Measurements from ENCODE around the gene TBC1D3G.
"Not testable (repeated sequence)": the region's sequence is repeated elsewhere in the genome, so short reads cannot be mapped to it uniquely, and the experiment has no call there.

The TBC1D3G gene

GRCh38 chr17:36323584-36323983 is at the start of gene TBC1D3G:
TSS of gene TBC1D3G (plus strand) at chr17:36323884. CDS start at chr17:36325412, 1,528 bp downstream.
- not testable (repeated sequence) for H3K4me2 ChIP-seq (ENCODE audit: low read length); H3K9me2 ChIP-seq (ENCODE audit: low read depth, low read length); H3K4me1 ChIP-seq (ENCODE audit: insufficient read depth, low read length, severe bottlenecking); H3K79me2 ChIP-seq (ENCODE audit: insufficient read depth, low read length); H2AFZ ChIP-seq (ENCODE audit: low read length); H3K4me3 ChIP-seq (ENCODE audit: low read depth, low read length, poor library complexity, severe bottlenecking); H3K36me3 ChIP-seq (ENCODE audit: insufficient read depth, low read length); H3K9me3 ChIP-seq (ENCODE audit: low read length); H3F3A ChIP-seq (ENCODE audit: insufficient read depth, low read length); H3K9ac ChIP-seq (ENCODE audit: low read length); H3K27ac ChIP-seq (ENCODE audit: low read depth, low read length, poor library complexity, severe bottlenecking); H4K20me1 ChIP-seq (ENCODE audit: insufficient read depth, low read length); H3K27me3 ChIP-seq (ENCODE audit: insufficient read depth, low read length)

GRCh38 chr17:36283256-36283655 is 40.4 kb upstream of the TBC1D3G start:
- not testable (repeated sequence) for H3F3A ChIP-seq (ENCODE audit: insufficient read depth, low read length); H4K20me1 ChIP-seq (ENCODE audit: insufficient read depth, low read length); H3K4me3 ChIP-seq (ENCODE audit: low read depth, low read length, poor library complexity, severe bottlenecking); H3K27me3 ChIP-seq (ENCODE audit: insufficient read depth, low read length); H3K27ac ChIP-seq (ENCODE audit: low read depth, low read length, poor library complexity, severe bottlenecking); H3K4me2 ChIP-seq (ENCODE audit: low read length); H2AFZ ChIP-seq (ENCODE audit: low read length); H3K4me1 ChIP-seq (ENCODE audit: insufficient read depth, low read length, severe bottlenecking); H3K79me2 ChIP-seq (ENCODE audit: insufficient read depth, low read length); H3K36me3 ChIP-seq (ENCODE audit: insufficient read depth, low read length); H3K9me3 ChIP-seq (ENCODE audit: low read length); H3K9ac ChIP-seq (ENCODE audit: low read length); H3K9me2 ChIP-seq (ENCODE audit: low read depth, low read length)

- H3K27me3 ChIP-seq (ENCODE audit: insufficient read depth, low read length); H3K9ac ChIP-seq (ENCODE audit: low read length); H3K9me2 ChIP-seq (ENCODE audit: low read depth, low read length); H3K36me3 ChIP-seq (ENCODE audit: insufficient read depth, low read length); H3F3A ChIP-seq (ENCODE audit: insufficient read depth, low read length); H3K4me1 ChIP-seq (ENCODE audit: insufficient read depth, low read length, severe bottlenecking); H3K79me2 ChIP-seq (ENCODE audit: insufficient read depth, low read length); H3K27ac ChIP-seq (ENCODE audit: low read depth, low read length, poor library complexity, severe bottlenecking); H2AFZ ChIP-seq (ENCODE audit: low read length); H3K4me2 ChIP-seq (ENCODE audit: low read length); H4K20me1 ChIP-seq (ENCODE audit: insufficient read depth, low read length); H3K4me3 ChIP-seq (ENCODE audit: low read depth, low read length, poor library complexity, severe bottlenecking); H3K9me3 ChIP-seq (ENCODE audit: low read length): not testable (repeated sequence)
Observed at GRCh38 chr17:36284219-36284618, 39.5 kb upstream of the TBC1D3G start.

- H2AFZ ChIP-seq (ENCODE audit: low read length); H3K4me2 ChIP-seq (ENCODE audit: low read length); H3K27me3 ChIP-seq (ENCODE audit: insufficient read depth, low read length); H3K27ac ChIP-seq (ENCODE audit: low read depth, low read length, poor library complexity, severe bottlenecking); H3F3A ChIP-seq (ENCODE audit: insufficient read depth, low read length); H3K4me1 ChIP-seq (ENCODE audit: insufficient read depth, low read length, severe bottlenecking); H4K20me1 ChIP-seq (ENCODE audit: insufficient read depth, low read length); H3K9me3 ChIP-seq (ENCODE audit: low read length); H3K9ac ChIP-seq (ENCODE audit: low read length); H3K4me3 ChIP-seq (ENCODE audit: low read depth, low read length, poor library complexity, severe bottlenecking); H3K36me3 ChIP-seq (ENCODE audit: insufficient read depth, low read length); H3K79me2 ChIP-seq (ENCODE audit: insufficient read depth, low read length); H3K9me2 ChIP-seq (ENCODE audit: low read depth, low read length): not testable (repeated sequence)
Observed at GRCh38 chr17:36289965-36290612, 33.6 kb upstream of the TBC1D3G start.

DNA sequence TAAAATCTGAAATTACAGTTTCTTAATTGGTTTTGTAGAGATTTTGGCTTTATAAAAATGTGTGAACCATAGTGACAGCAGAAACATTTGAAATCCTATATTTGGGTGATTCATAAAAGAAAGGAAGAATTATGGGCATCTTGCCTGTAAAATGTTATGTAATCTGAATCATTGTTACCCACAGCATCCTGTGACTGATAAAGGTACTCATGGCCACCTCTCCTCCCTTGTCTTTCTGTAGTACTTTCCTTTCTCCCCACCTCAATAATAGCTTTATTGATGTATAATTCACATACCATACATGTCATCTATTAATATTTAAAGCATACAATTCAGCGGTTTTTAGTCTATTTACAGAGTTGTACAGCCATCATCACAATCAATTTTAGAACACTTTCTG is 28.5 kb upstream of the TBC1D3G start:
- H3K79me2 ChIP-seq (ENCODE audit: insufficient read depth, low read length); H3K4me1 ChIP-seq (ENCODE audit: insufficient read depth, low read length, severe bottlenecking); H3K27ac ChIP-seq (ENCODE audit: low read depth, low read length, poor library complexity, severe bottlenecking); H3K27me3 ChIP-seq (ENCODE audit: insufficient read depth, low read length); H4K20me1 ChIP-seq (ENCODE audit: insufficient read depth, low read length); H3K36me3 ChIP-seq (ENCODE audit: insufficient read depth, low read length); H3K4me2 ChIP-seq (ENCODE audit: low read length); H3F3A ChIP-seq (ENCODE audit: insufficient read depth, low read length); H2AFZ ChIP-seq (ENCODE audit: low read length); H3K4me3 ChIP-seq (ENCODE audit: low read depth, low read length, poor library complexity, severe bottlenecking); H3K9me2 ChIP-seq (ENCODE audit: low read depth, low read length); H3K9ac ChIP-seq (ENCODE audit: low read length); H3K9me3 ChIP-seq (ENCODE audit: low read length): not testable (repeated sequence)

GRCh38 chr17:36315736-36316135 is 7.9 kb upstream of the TBC1D3G start:
- not testable (repeated sequence) for H3K79me2 ChIP-seq (ENCODE audit: insufficient read depth, low read length); H3K36me3 ChIP-seq (ENCODE audit: insufficient read depth, low read length); H3F3A ChIP-seq (ENCODE audit: insufficient read depth, low read length); H3K27me3 ChIP-seq (ENCODE audit: insufficient read depth, low read length); H4K20me1 ChIP-seq (ENCODE audit: insufficient read depth, low read length); H3K27ac ChIP-seq (ENCODE audit: low read depth, low read length, poor library complexity, severe bottlenecking); H3K9me2 ChIP-seq (ENCODE audit: low read depth, low read length); H3K9me3 ChIP-seq (ENCODE audit: low read length); H3K4me2 ChIP-seq (ENCODE audit: low read length); H3K9ac ChIP-seq (ENCODE audit: low read length); H3K4me3 ChIP-seq (ENCODE audit: low read depth, low read length, poor library complexity, severe bottlenecking); H3K4me1 ChIP-seq (ENCODE audit: insufficient read depth, low read length, severe bottlenecking); H2AFZ ChIP-seq (ENCODE audit: low read length)

DNA sequence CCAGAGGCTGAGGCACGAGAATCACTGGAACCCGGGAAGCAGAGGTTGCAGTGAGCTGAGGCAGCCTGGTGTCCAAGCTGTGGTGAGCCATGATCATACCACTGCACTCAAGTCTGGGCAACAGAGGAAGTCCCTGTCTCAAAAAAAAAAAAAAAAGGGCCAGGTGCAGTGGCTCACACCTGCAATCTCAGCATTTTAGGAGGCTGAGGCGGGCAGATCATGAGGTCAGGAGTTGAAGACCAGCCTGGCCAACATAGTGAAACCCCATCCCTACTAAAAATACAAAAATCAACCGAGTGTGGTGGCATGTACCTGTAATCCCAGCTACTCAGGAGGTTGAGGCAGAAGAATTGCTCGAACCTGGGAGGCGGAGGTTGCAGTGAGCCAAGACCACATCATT is 38.8 kb downstream of the TBC1D3G start:
- H3K4me1 ChIP-seq (ENCODE audit: insufficient read depth, low read length, severe bottlenecking); H4K20me1 ChIP-seq (ENCODE audit: insufficient read depth, low read length); H3K4me3 ChIP-seq (ENCODE audit: low read depth, low read length, poor library complexity, severe bottlenecking); H3K27ac ChIP-seq (ENCODE audit: low read depth, low read length, poor library complexity, severe bottlenecking); H3K4me2 ChIP-seq (ENCODE audit: low read length); H2AFZ ChIP-seq (ENCODE audit: low read length); H3K9me2 ChIP-seq (ENCODE audit: low read depth, low read length); H3K9me3 ChIP-seq (ENCODE audit: low read length); H3K27me3 ChIP-seq (ENCODE audit: insufficient read depth, low read length); H3K79me2 ChIP-seq (ENCODE audit: insufficient read depth, low read length); H3K36me3 ChIP-seq (ENCODE audit: insufficient read depth, low read length); H3F3A ChIP-seq (ENCODE audit: insufficient read depth, low read length); H3K9ac ChIP-seq (ENCODE audit: low read length): not testable (repeated sequence)

DNA sequence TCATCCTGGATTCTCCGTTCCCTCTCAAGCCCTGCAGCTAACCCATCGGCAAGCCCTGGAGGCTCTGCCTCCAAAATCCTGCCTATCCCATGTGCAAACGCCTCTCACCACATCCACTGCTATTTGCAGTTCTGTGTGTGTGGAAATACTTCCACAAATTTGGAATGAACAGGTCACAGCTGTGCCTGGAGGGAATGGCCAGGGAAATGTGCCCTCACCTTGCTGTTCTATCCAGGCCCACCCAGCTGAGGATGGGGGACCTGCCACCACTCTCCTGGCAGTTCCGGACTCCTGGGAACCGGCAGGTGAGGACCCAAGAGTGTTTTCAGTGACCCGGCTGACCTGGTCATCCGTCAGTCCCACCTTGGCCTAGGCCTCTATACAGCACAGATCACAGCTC is 52.3 kb downstream of the TBC1D3G start:
- H2AFZ ChIP-seq (ENCODE audit: low read length); H3K27ac ChIP-seq (ENCODE audit: low read depth, low read length, poor library complexity, severe bottlenecking); H3K27me3 ChIP-seq (ENCODE audit: insufficient read depth, low read length); H3K4me2 ChIP-seq (ENCODE audit: low read length); H3K79me2 ChIP-seq (ENCODE audit: insufficient read depth, low read length); H3K9me2 ChIP-seq (ENCODE audit: low read depth, low read length); H4K20me1 ChIP-seq (ENCODE audit: insufficient read depth, low read length); H3K4me1 ChIP-seq (ENCODE audit: insufficient read depth, low read length, severe bottlenecking); H3F3A ChIP-seq (ENCODE audit: insufficient read depth, low read length); H3K4me3 ChIP-seq (ENCODE audit: low read depth, low read length, poor library complexity, severe bottlenecking); H3K9me3 ChIP-seq (ENCODE audit: low read length); H3K36me3 ChIP-seq (ENCODE audit: insufficient read depth, low read length); H3K9ac ChIP-seq (ENCODE audit: low read length): not testable (repeated sequence)

All from OCI-LY1 (cell line).